Body of pancreas (tissue), 4 donors: ENCODE results near the gene PARP12. TPM values are rescaled to one million over a fixed set of nuclear protein-coding genes. Genes with fewer than 3 reads are reported as not detected.

Experiments used
- ATAC-seq: fragments of 150-250 bp; one replicate; pipeline ENCODE4 v1.9.1; 2016
- DNase-seq, 4 donors: peaks; one replicate each; pipeline ENCODE4 v3.0.0-alpha.2; 2019
- H3K27ac ChIP-seq, 4 donors: fragments of 200-600 bp; sonication (generic); 1 replicate in 3 of 4; 2 replicates in 1 of 4; pipeline versions ENCODE4 v1.5.1 to v1.6.1; 2016 to 2019; ENCODE audit warnings: mild to moderate bottlenecking in 1 of 4, mixed read lengths in 1 of 4, moderate library complexity in 1 of 4
- H3K27me3 ChIP-seq, 2 donors: fragments of 200-600 bp; sonication (generic); one replicate each; pipeline ENCODE4 v1.6.0; 2016; ENCODE audit warnings: mild to moderate bottlenecking in 1 of 2
- H3K36me3 ChIP-seq, 2 donors: fragments of 200-600 bp; sonication (generic); replicated peaks in 1 of 2; 2 replicates each; pipeline ENCODE4 v1.5.1; 2016; ENCODE audit warnings: low read depth in 2 of 2; ENCODE audit not compliant: insufficient read depth in 1 of 2
- H3K4me1 ChIP-seq: fragments of 200-600 bp; sonication (generic); one replicate; pipeline ENCODE4 v1.6.0; 2016
- H3K4me3 ChIP-seq, 2 donors: fragments of 200-600 bp; sonication (generic); 1 replicate in 1 of 2; 2 replicates in 1 of 2; pipeline ENCODE4 v1.5.1; 2016 to 2019
- H3K9me3 ChIP-seq, 3 donors: fragments of 200-600 bp; sonication (generic); 1 replicate in 2 of 3; 2 replicates in 1 of 3; pipeline ENCODE4 v1.5.1; 2016
- CTCF ChIP-seq, 7 experiments: fragments of 450-650 bp in 4 of 7; fragments of 200-600 bp in 3 of 7; sonication (generic) in 3 of 7; IDR thresholded peaks; one replicate each; pipeline ENCODE4 v1.5.1; 2016 to 2019; ENCODE audit warnings: antibody characterized with exemption in 7 of 7
- POLR2A ChIP-seq, 3 donors: fragments of 450-650 bp; IDR thresholded peaks; one replicate each; pipeline ENCODE4 v1.6.1; 2016; ENCODE audit warnings: antibody characterized with exemption in 3 of 3, mild to moderate bottlenecking in 2 of 3
- WGBS, 2 donors: methylation state at CpG; one replicate each; pipeline ENCODE4 v1.1.5; 2017; 5-methylcytosine and 5-hydroxymethylcytosine counted together
- intact Hi-C: fragments of 100-400 bp; cut with DNase I; formaldehyde crosslinking; loops from one replicate; pipeline ENCODE4 v1.15.1; 2023
- total RNA-seq, 2 donors: library from RNA; depleted of rRNA; stranded (reverse); fragments of >200 nt; gene quantifications; one replicate each; pipeline ENCODE4 v1.1.0, GENCODE V29; 2016

The PARP12 gene
- total RNA-seq, 2 donors from 2014 or later = 37.1 to 66.9 TPM

GRCh38 chr7:140010194-140010895 lies 52.4 kb downstream of the PARP12 start:
- peaks cover 22% of the 10 kb centered on the region for H3K4me1 ChIP-seq
- DNase-seq (peak in 3 of 4 donors; percentile 38 to 58 (median 48)), ATAC-seq (peak; percentile 41)
- H3K36me3 ChIP-seq = no peaks in the 10 kb centered on the region
- 40 to 51% methylated on average over 9 of the region's 9 CpGs for WGBS, 2 donors
- no peaks in the 10 kb centered on the region for H3K27me3 ChIP-seq
- peak overlapping the region in 3 of 4 donors; percentile 76 to 86 (median 84) for H3K27ac ChIP-seq
- H3K4me3 ChIP-seq = no peak overlapping the region
- intact Hi-C loops = no loop called here
- no peak for TF ChIP-seq POLR2A (IDR thresholded peaks at IDR 0.05)
- no peak for TF ChIP-seq CTCF (IDR thresholded peaks at IDR 0.05)
- no peaks in the 10 kb centered on the region for H3K9me3 ChIP-seq

- Histone ChIP-seq H3K36me3 (no peaks in the 10 kb centered on the region), H3K9me3 (no peaks in the 10 kb centered on the region), H3K27ac (peak overlapping the region in 3 of 4 donors; percentile 76 to 86 (median 84)), H3K27me3 (no peaks in the 10 kb centered on the region), H3K4me3 (no peak overlapping the region), H3K4me1 (peaks cover 22% of the 10 kb centered on the region)
- TF ChIP-seq POLR2A (IDR thresholded peaks at IDR 0.05) (no peak), CTCF (IDR thresholded peaks at IDR 0.05) (no peak)
- intact Hi-C loops = loop anchor here (10.0 kb wide), 1 partner anchor 515 kb away; no protein-coding TSS in a partner anchor
- ATAC-seq (peak; percentile 42), DNase-seq (peak; percentile 53 to 75 (median 65))
- WGBS, 2 donors = 33 to 39% methylated on average over 11 of the region's 11 CpGs
Measured at GRCh38 chr7:140009735-140010134, 53.0 kb downstream of the PARP12 start.

GRCh38 chr7:140008755-140009610 lies 53.8 kb downstream of the PARP12 start:
- TF ChIP-seq POLR2A (IDR thresholded peaks at IDR 0.05) (peak in 2 of 3 donors; percentile 14 to 29), CTCF (IDR thresholded peaks at IDR 0.05) (no peak)
- Histone ChIP-seq H3K4me1 (peaks cover 22% of the 10 kb centered on the region), H3K9me3 (no peaks in the 10 kb centered on the region), H3K27me3 (no peaks in the 10 kb centered on the region), H3K4me3 (no peak overlapping the region), H3K27ac (peak overlapping the region; percentile 58 to 86 (median 80)), H3K36me3 (no peaks in the 10 kb centered on the region)
- intact Hi-C loops = loop anchor here (10.0 kb wide), 1 partner anchor 514 kb away; no protein-coding TSS in a partner anchor
- WGBS, 2 donors = 43 to 52% methylated on average over 14 to 16 of the region's 16 CpGs
- DNase-seq (peak; percentile 78 to 92 (median 84)), ATAC-seq (peak; percentile 82)

- H3K36me3 ChIP-seq = no peaks in the 10 kb centered on the region
- no peak overlapping the region for H3K4me3 ChIP-seq
- H3K9me3 ChIP-seq = no peaks in the 10 kb centered on the region
- intact Hi-C loops = loop anchor here (10.0 kb wide), 1 partner anchor 512 kb away; no protein-coding TSS in a partner anchor
- no peaks in the 10 kb centered on the region for H3K27me3 ChIP-seq
- WGBS, 2 donors = 80 to 87% methylated on average over 11 of the region's 11 CpGs
- H3K27ac ChIP-seq = no peak overlapping the region
- no peak for ATAC-seq
- TF ChIP-seq CTCF (IDR thresholded peaks at IDR 0.05) (no peak), POLR2A (IDR thresholded peaks at IDR 0.05) (no peak)
- DNase-seq = no peak
- H3K4me1 ChIP-seq = peaks cover 22% of the 10 kb centered on the region
Measured at GRCh38 chr7:140007051-140007690, 55.6 kb downstream of the PARP12 start.
